GM13977 (cell line): Measurements from ENCODE around the gene C6orf62.
"Not testable (repeated sequence)": the region's sequence is repeated elsewhere in the genome, so short reads cannot be mapped to it uniquely, and the experiment has no call there.

Source experiments
- DNase-seq: peaks from one replicate; pipeline ENCODE4 v3.0.0; 2012; ENCODE audit warnings: low spot score
- in situ Hi-C: fragments of 300-500 bp; cut with MboI; formaldehyde crosslinking; loops from one replicate; pipeline ENCODE4 v1.12.0; 2022; ENCODE audit warnings: low sequenced_read_pairs, low pct_unique_long_range_greater_than_20kb, mixed read lengths, inconsistent platforms; ENCODE audit not compliant: unreplicated experiment
- TF ChIP-seq, protein P1 (sequence below): IDR thresholded peaks from 2 replicates; pipeline ENCODE4 v1.5.1; 2012; ENCODE audit warnings: mild to moderate bottlenecking, control low read depth; ENCODE audit not compliant: insufficient read depth; ENCODE audit errors: extremely low read depth, missing control alignments

Gene C6orf62

DNA sequence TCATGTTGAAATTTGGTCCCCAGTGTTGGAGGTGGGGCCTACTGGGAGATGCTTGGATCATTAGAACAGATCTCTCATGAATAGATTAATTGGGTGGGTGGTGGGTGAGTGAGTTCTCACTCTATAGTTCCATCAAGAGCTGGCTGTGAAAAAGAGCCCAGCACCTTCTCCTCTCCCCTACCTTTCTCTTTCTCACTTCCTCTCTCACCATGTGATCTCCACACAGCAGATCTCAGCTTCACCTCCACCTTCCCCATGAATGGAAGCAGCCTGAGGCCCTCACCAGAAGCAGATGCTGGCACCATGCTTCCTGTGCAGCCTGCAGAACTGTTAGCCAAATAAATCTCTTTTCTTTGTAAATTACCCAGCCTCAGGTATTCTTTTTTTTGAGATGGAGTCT, 42.9 kb upstream of the C6orf62 start:
- in situ Hi-C loops, result loop anchor here (10.0 kb wide), 1 partner anchor 177 kb away; no protein-coding TSS in a partner anchor
- TF ChIP-seq, protein P1, sequence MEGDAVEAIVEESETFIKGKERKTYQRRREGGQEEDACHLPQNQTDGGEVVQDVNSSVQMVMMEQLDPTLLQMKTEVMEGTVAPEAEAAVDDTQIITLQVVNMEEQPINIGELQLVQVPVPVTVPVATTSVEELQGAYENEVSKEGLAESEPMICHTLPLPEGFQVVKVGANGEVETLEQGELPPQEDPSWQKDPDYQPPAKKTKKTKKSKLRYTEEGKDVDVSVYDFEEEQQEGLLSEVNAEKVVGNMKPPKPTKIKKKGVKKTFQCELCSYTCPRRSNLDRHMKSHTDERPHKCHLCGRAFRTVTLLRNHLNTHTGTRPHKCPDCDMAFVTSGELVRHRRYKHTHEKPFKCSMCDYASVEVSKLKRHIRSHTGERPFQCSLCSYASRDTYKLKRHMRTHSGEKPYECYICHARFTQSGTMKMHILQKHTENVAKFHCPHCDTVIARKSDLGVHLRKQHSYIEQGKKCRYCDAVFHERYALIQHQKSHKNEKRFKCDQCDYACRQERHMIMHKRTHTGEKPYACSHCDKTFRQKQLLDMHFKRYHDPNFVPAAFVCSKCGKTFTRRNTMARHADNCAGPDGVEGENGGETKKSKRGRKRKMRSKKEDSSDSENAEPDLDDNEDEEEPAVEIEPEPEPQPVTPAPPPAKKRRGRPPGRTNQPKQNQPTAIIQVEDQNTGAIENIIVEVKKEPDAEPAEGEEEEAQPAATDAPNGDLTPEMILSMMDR, result no peak
- DNase-seq, result no peak

DNA sequence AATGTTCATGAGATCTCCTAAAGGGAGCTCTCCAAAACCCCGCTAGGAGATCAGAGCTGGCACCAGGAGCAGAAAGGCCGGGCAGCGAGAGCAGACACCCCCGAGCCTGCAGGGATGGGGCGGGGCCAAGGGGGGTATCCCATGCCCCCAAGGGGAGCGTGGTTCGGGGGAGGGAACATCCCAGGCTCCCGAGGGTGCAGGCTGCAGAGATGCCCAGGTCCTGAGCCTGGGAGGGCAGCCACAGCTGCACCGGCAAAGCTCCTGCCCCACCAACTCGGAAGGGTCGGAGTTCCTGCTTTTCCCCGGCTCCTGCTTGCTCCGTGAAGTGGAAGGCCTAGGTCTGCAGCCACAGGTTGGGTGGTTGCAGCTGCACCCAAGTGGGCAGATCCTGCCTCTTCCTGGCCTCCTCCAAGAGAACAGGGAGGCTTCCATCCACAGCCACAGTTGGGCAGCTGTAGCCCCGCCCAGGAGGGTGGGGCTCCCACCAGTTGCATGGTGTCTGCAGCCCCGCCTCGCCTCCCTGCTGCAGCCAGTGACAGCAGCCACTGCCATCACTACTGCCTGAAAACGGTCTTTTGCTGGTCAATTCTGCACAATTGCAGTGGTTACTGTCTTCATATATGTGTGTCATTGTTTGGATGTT, 42.4 kb upstream of the C6orf62 start:
- TF ChIP-seq, protein P1, result no peak
- no peak for DNase-seq
- in situ Hi-C loops, result loop anchor here (10.0 kb wide), 1 partner anchor 177 kb away; no protein-coding TSS in a partner anchor

DNA sequence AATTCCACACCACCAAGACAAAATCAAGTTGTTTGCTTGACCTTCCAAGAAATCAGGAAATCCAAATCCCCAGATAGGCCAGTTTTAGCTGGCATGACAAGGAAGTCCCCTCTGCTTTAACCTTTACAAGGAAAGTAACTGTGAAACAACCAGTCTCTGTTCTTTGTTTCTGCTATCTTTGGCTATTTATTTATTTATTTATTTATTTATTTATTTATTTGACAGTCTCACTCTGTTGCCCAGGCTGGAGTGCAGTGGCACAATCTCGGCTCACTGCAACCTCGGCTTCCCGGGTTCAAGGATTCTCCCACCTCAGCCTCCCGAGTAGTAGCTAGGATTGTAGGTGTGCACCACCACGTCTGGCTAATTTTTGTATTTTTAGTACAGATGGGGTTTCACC, 41.3 kb upstream of the C6orf62 start:
- TF ChIP-seq, protein P1, result no peak
- in situ Hi-C loops, result loop anchor here (10.0 kb wide), 1 partner anchor 175 kb away; no protein-coding TSS in a partner anchor
- no peak for DNase-seq

DNA sequence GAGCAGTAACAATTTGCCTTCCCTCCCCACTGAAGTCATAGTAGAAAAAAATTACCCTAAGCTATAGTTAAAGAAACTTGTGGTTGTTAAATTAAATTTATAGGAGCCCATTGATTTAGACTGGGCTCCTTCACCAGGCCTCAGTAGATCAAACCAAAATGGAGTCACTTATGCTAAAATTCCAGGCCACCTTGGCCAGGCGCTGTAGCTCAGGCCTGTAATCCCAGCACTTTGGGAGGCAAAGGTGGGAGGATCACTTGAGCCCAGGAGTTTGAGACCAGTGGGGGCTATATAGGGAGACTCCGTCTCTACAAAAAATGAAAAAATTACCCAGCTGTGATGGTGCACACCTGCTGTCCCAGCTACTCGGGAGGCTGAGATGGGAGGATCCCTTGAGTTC, 40.8 kb upstream of the C6orf62 start:
- TF ChIP-seq, protein P1, result no peak
- in situ Hi-C loops, result loop anchor here (10.0 kb wide), 1 partner anchor 175 kb away; no protein-coding TSS in a partner anchor
- DNase-seq, result no peak

DNA sequence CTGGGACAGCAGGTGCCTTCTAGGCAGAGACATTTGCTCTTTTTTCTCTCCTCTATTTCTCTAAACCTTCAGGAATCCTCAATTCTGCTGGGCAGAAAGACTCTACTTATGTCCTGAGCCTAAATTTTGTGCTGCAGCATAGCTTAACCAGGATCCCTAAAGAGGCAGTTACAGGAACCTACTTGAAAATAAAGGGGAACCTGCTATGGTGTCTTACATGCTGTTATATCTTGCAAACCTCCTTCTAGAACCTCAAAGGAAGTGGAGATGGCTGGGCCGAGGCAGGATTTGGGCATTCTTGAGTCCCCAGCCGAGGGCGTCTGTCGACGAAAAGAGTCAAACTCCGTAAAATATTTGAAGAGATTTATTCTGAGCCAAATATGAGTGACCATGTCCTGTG, 38.7 kb upstream of the C6orf62 start:
- in situ Hi-C loops, result no loop called here
- no peak for DNase-seq
- TF ChIP-seq, protein P1, result no peak

DNA sequence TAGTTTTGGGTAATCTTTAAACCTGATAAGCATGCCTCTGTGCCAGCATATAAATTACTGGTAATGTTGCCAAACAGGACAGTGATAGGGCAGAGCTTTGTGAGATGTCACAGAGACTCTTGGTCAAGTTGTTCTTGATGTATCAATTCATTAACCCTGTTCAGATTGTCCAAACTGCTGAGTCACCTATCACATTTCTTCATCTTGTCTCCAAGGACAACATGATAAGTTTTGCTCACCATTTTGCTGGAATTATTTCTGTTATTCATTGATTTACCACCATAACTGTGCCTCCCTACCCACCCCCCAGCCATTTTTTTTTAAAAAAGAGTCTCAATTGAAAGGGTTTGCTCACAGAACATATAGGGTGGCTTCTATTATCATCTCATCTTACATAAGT, 36.3 kb upstream of the C6orf62 start:
- TF ChIP-seq, protein P1, result no peak
- in situ Hi-C loops, result no loop called here
- no peak for DNase-seq

DNA sequence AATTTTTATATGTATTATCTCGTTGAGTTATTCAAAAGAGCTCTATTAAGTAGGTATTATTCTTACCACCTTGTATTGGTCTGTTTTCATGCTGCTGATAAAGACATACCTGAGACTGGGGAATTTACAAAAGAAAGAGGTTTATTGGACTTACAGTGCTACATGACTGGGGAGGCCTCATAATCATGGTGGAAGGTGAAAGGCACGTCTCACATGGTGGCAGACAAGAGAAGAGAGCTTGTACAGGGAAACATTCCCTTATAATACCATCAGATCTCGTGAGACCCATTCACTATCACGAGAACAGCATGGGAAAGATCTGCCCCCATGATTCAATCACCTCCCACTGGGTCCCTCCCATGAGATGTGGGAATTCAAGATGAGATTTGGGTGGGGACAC, 35.4 kb upstream of the C6orf62 start:
- DNase-seq, in situ Hi-C loops: not testable (repeated sequence)
